Transverse colon (tissue), 4 donors: ENCODE measurements around the gene SH3RF3.

Experiments used
- CTCF ChIP-seq, 5 experiments: fragments of 200-600 bp in 3 of 5; fragments of 450-650 bp in 2 of 5; sonication (generic) in 3 of 5; IDR thresholded peaks; 1 replicate in 2 of 5; 2 replicates in 3 of 5; pipeline ENCODE4 v1.5.1; 2016 to 2017; ENCODE audit warnings: antibody characterized with exemption in 5 of 5, inconsistent platforms in 3 of 5, mild to moderate bottlenecking in 2 of 5, moderate library complexity in 1 of 5
- POLR2AphosphoS5 ChIP-seq, 3 donors: sonication (generic); formaldehyde crosslinking; IDR thresholded peaks; one replicate each; pipeline ENCODE4 v1.6.1; 2016; ENCODE audit warnings: antibody characterized with exemption in 3 of 3

GRCh38 chr2:109135359-109136197 lies 6.6 kb downstream of the SH3RF3 start:
- no peak for TF ChIP-seq CTCF (IDR thresholded peaks at IDR 0.05)
- no peak for TF ChIP-seq POLR2AphosphoS5 (IDR thresholded peaks at IDR 0.05)
